ENCODE measurements around the gene FALEC. TPM values are rescaled to one million over a fixed set of nuclear protein-coding genes. Genes with fewer than 3 reads are reported as not detected.

FALEC gene
- total and polyA plus RNA-seq, 9 of the 15 experiments (the other 6 are each of a cell fraction or from before 2014, with no cell fraction given) = 0.15 to 1.8 (median 0.53) TPM; not detected in 5

DNA sequence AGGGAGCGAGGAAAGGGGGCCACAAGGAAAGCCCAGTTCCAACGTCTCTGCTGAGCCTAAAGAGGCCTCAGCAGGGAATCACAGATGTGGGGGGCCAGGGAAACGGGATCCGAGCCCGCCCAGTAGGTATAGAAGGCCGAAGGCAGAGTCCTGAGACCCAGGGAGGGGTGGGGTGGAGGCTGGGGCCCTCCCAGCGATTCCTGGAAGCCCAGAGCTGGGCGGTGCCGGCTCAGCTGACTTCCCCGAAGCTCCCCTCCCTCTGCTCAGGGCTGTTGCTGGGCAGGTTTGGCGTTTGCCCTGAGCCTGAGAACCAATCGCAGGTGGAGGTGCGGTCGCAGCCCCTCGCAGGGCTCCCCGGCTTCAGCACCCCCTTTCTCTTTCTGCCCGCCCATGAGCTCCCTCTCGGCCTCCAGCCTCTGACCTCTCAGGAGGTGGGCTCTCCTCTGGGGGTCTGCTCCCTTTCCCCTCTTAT lies 46.5 kb downstream of the FALEC start (continued):
- TF ChIP-seq, protein P1, sequence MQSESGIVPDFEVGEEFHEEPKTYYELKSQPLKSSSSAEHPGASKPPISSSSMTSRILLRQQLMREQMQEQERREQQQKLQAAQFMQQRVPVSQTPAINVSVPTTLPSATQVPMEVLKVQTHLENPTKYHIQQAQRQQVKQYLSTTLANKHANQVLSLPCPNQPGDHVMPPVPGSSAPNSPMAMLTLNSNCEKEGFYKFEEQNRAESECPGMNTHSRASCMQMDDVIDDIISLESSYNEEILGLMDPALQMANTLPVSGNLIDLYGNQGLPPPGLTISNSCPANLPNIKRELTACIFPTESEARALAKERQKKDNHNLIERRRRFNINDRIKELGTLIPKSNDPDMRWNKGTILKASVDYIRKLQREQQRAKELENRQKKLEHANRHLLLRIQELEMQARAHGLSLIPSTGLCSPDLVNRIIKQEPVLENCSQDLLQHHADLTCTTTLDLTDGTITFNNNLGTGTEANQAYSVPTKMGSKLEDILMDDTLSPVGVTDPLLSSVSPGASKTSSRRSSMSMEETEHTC (IDR thresholded peaks at IDR 0.05) = peak; percentile 79; the same call in 1 of the 2 replicates
- TF ChIP-seq CBFA2T2 (conservative IDR thresholded peaks at IDR 0.05) (no peak), KLF6 (CRISPR knock-in tag; IDR thresholded peaks at IDR 0.05; ENCODE audit: borderline replicate concordance) (no peak; the same call in 1 of the 2 replicates), NFATC3 (IDR thresholded peaks at IDR 0.05) (no peak)
- TF ChIP-seq, protein P2, sequence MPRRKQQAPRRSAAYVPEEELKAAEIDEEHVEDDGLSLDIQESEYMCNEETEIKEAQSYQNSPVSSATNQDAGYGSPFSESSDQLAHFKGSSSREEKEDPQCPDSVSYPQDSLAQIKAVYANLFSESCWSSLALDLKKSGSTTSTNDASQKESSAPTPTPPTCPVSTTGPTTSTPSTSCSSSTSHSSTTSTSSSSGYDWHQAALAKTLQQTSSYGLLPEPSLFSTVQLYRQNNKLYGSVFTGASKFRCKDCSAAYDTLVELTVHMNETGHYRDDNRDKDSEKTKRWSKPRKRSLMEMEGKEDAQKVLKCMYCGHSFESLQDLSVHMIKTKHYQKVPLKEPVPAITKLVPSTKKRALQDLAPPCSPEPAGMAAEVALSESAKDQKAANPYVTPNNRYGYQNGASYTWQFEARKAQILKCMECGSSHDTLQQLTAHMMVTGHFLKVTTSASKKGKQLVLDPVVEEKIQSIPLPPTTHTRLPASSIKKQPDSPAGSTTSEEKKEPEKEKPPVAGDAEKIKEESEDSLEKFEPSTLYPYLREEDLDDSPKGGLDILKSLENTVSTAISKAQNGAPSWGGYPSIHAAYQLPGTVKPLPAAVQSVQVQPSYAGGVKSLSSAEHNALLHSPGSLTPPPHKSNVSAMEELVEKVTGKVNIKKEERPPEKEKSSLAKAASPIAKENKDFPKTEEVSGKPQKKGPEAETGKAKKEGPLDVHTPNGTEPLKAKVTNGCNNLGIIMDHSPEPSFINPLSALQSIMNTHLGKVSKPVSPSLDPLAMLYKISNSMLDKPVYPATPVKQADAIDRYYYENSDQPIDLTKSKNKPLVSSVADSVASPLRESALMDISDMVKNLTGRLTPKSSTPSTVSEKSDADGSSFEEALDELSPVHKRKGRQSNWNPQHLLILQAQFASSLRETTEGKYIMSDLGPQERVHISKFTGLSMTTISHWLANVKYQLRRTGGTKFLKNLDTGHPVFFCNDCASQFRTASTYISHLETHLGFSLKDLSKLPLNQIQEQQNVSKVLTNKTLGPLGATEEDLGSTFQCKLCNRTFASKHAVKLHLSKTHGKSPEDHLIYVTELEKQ (CRISPR knock-in tag; IDR thresholded peaks at IDR 0.05) = no peak

All from K562 (cell line).